Measurements from ENCODE around the gene TLR7.

- TF ChIP-seq CTCF (IDR thresholded peaks at IDR 0.05; ENCODE audit: insufficient read depth, low read length): no peak
- no peak for TF ChIP-seq REST (IDR thresholded peaks at IDR 0.05; ENCODE audit: insufficient replicate concordance, low read depth)
- no peak for TF ChIP-seq GABPA (IDR thresholded peaks at IDR 0.05; ENCODE audit: low read depth)
- TF ChIP-seq POLR2AphosphoS5 (IDR thresholded peaks at IDR 0.05; ENCODE audit: low read depth): no peak
Measured at GRCh38 chrX:12895866-12896265, 29.0 kb downstream of the TLR7 start.

All from HL-60 (cell line).